ENCODE measurements around the gene TTC13. TPM values are rescaled to one million over a fixed set of nuclear protein-coding genes. Genes with fewer than 3 reads are reported as not detected.

The TTC13 gene
- total RNA-seq, 4 donors from 2014 or later, result 17.3 to 106 (median 42.6) TPM

DNA sequence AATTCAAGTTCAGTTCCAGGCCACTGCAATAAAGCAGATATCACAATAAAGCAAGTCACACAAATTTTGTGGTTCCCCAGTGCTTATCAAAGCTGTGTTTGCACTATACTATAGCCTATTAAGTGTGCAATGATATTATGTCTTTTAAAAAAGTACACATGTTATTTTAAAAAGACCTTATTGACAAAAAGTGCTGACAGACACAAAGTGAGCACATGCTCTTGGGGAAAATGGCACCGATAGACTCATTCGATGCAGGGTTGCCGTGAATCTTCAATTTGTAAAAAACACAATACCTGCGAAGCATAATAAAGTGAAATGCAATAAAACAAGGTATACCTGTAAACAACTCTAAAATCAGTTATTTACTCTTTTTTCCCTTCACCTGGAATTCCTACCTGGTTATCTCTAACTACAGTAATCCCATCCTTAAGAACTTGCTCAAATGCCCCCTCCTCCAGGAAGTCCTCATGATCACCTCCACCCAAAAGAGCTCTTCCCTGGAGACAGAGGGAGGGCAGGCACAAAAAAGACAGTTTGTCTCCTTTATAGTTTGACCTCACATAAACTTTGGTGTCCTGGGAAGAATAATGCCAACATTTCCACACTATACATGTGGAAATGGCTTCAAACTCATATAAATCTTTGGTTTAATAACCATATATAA lies 100.6 kb downstream of the TTC13 start:
- Histone ChIP-seq H3K4me3 (no peak overlapping the region), H3K27ac (no peak overlapping the region), H3K9me3 (no peaks in the 10 kb centered on the region), H3K27me3 (no peaks in the 10 kb centered on the region), H3K36me3 (no peaks in the 10 kb centered on the region), H3K4me1 (no peaks in the 10 kb centered on the region)
- TF ChIP-seq, protein P1, sequence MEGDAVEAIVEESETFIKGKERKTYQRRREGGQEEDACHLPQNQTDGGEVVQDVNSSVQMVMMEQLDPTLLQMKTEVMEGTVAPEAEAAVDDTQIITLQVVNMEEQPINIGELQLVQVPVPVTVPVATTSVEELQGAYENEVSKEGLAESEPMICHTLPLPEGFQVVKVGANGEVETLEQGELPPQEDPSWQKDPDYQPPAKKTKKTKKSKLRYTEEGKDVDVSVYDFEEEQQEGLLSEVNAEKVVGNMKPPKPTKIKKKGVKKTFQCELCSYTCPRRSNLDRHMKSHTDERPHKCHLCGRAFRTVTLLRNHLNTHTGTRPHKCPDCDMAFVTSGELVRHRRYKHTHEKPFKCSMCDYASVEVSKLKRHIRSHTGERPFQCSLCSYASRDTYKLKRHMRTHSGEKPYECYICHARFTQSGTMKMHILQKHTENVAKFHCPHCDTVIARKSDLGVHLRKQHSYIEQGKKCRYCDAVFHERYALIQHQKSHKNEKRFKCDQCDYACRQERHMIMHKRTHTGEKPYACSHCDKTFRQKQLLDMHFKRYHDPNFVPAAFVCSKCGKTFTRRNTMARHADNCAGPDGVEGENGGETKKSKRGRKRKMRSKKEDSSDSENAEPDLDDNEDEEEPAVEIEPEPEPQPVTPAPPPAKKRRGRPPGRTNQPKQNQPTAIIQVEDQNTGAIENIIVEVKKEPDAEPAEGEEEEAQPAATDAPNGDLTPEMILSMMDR (IDR thresholded peaks at IDR 0.05), result no peak
- no peak for TF ChIP-seq POLR2A (IDR thresholded peaks at IDR 0.05)
- no peak for DNase-seq

DNA sequence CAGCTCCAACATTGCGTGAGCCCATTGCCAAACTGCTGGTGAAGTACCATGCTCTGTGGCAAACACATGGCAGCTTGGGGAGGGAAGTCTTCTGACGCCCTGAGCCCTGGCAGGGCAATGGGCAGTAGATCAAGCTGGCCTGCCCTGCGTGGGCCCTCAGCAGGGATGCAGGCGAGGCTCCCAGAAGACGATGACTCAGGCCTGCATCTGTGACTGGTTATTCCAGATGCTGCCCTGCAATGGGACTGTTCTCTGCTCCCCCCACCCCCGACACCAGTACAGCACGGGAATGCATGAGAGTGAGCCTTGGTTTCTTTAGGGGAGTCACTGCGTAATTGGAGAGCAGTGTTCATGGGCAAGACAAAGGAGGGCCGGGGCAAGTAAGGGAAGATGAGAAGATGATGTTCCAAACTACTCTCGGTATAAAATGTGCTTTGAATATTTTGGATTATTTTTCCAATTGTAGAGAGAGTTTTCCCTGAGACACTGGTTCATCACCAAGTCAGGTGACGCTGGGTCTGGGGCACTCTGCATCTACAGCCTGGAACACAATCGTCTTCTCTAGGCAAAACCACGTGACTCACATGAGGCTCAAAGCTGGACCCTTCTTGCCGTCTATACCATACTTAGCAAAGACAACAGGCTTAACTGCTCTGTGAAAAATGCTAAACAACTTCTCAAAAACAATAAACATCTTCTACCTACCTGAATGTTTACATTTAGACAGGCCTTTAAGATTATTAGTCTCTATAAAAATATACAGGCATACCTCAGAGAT lies 101.3 kb downstream of the TTC13 start:
- Histone ChIP-seq H3K4me1 (no peaks in the 10 kb centered on the region), H3K27me3 (no peaks in the 10 kb centered on the region), H3K9me3 (no peaks in the 10 kb centered on the region), H3K36me3 (no peaks in the 10 kb centered on the region), H3K27ac (no peak overlapping the region), H3K4me3 (no peak overlapping the region)
- DNase-seq, result no peak
- TF ChIP-seq, protein P1 (IDR thresholded peaks at IDR 0.05), result no peak
- TF ChIP-seq POLR2A (IDR thresholded peaks at IDR 0.05), result no peak

DNA sequence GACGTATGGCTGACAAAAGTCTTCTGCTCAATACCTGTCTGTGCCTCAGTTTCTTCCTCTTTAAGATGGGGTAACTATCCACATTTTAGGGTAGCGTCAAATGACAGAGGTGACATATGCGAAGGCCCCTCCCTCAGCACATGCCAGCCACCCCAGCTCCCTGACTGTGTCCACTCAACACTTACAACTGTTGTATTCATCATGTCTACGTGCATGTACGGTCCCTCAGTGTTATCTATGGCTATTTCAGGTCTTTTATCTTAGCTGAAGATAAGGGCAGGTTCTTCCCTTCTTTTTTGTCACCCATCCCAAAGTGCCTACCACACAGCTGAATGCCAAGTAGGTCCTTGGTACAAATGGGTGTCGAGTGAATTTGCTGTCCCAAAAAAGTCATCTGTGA lies 102.0 kb downstream of the TTC13 start:
- DNase-seq, result no peak
- TF ChIP-seq, protein P1 (IDR thresholded peaks at IDR 0.05), result no peak
- no peak for TF ChIP-seq POLR2A (IDR thresholded peaks at IDR 0.05)
- Histone ChIP-seq H3K27me3 (no peaks in the 10 kb centered on the region), H3K4me1 (no peaks in the 10 kb centered on the region), H3K4me3 (no peak overlapping the region), H3K27ac (no peak overlapping the region), H3K36me3 (no peaks in the 10 kb centered on the region), H3K9me3 (no peaks in the 10 kb centered on the region)

DNA sequence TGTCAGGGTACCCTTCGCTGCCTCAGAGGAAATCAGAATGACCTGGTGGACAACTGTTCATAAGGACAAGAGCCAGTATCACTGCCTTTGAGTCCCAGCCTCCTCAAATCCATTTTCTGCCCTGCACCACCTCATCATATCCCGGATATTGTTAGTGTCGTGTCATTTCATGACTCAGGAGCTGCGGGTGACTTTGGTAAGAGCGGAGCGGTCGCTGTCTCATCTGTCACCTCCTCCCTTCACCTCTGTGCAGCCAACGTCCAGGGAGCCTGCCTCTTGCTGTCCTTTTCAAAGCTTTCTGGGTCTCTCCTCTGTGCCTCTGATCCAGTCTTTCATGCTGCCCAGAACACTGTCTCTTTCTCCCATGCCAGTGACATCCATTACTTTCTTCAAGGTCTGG lies 103.3 kb downstream of the TTC13 start:
- Histone ChIP-seq H3K9me3 (no peaks in the 10 kb centered on the region), H3K36me3 (no peaks in the 10 kb centered on the region), H3K27ac (no peak overlapping the region), H3K4me1 (no peaks in the 10 kb centered on the region), H3K27me3 (no peaks in the 10 kb centered on the region), H3K4me3 (no peak overlapping the region)
- TF ChIP-seq, protein P1 (IDR thresholded peaks at IDR 0.05), result no peak
- no peak for TF ChIP-seq POLR2A (IDR thresholded peaks at IDR 0.05)
- no peak for DNase-seq

DNA sequence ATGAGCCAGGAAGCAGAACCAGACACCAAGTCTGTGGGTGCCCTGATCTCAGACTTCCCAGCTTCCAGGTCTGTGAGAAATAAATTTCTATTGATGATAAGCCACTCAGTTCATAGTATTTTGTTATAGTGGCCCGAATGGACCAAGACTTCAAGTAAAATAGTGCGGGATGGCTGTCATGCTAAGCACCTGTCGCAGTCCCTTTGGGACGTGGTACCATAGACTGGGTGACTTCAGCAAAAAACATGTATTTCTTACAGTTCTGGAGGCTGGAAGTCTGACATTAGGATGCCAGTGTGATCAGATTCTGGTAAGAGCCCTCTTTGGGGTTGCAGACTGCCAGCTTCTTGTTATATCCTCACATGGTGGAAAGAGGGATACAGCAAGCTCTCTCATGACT lies 107.7 kb downstream of the TTC13 start:
- no peak for DNase-seq
- Histone ChIP-seq H3K36me3 (no peaks in the 10 kb centered on the region), H3K4me3 (no peak overlapping the region), H3K4me1 (peaks cover 0 to 18% (median 3%) of the 10 kb centered on the region in 4 donors), H3K27me3 (no peaks in the 10 kb centered on the region), H3K9me3 (no peaks in the 10 kb centered on the region), H3K27ac (no peak overlapping the region)
- no peak for TF ChIP-seq POLR2A (IDR thresholded peaks at IDR 0.05)
- TF ChIP-seq, protein P1 (IDR thresholded peaks at IDR 0.05), result no peak

Data from Peyer's patch (tissue), 4 donors.